HepG2 (cell line): ENCODE data around the gene TNFRSF25. TPM values are rescaled to one million over a fixed set of nuclear protein-coding genes. Genes with fewer than 3 reads are reported as not detected.

Source experiments
- ATF4 ChIP-seq, 2 experiments: fragments of 450-650 bp in 1 of 2; sonication (generic) in 1 of 2; formaldehyde crosslinking; IDR thresholded peaks; 2 replicates each; pipeline versions ENCODE4 v1.5.0 to v1.8.0; 2020 to 2022; ENCODE audit warnings: mild to moderate bottlenecking in 1 of 2, missing genetic modification reagents in 1 of 2
- ATF7-NPFF ChIP-seq: sonication (generic); formaldehyde crosslinking; IDR thresholded peaks from 2 replicates; pipeline ENCODE4 v1.8.1; 2023; ENCODE audit warnings: mild to moderate bottlenecking, low read depth, missing genetic modification reagents, moderate library complexity
- EED ChIP-seq: sonication (generic); formaldehyde crosslinking; IDR thresholded peaks from 2 replicates; pipeline ENCODE4 v1.5.0; 2020; ENCODE audit warnings: mild to moderate bottlenecking, missing genetic modification reagents
- FOXA1 ChIP-seq, 2 experiments: fragments of 450-650 bp in 1 of 2; sonication (generic) in 1 of 2; formaldehyde crosslinking in 1 of 2; IDR thresholded peaks; 2 replicates each; pipeline versions ENCODE4 v1.4.0 to v1.6.1; 2016 to 2020; ENCODE audit warnings: missing genetic modification reagents in 1 of 2
- FOXA3 ChIP-seq: IDR thresholded peaks from 2 replicates; pipeline ENCODE4 v1.6.1; 2016; ENCODE audit warnings: missing genetic modification reagents, missing compliant biosample characterization
- HMGA1 ChIP-seq: sonication (generic); formaldehyde crosslinking; conservative IDR thresholded peaks from 2 replicates; pipeline ENCODE4 v1.4.0; 2020; ENCODE audit warnings: missing genetic modification reagents
- MAFF ChIP-seq: IDR thresholded peaks from 2 replicates; pipeline ENCODE4 v1.6.1; 2011; ENCODE audit warnings: low read depth, low read length, improper control_type of control experiment
- MEIS1 ChIP-seq: sonication (generic); formaldehyde crosslinking; IDR thresholded peaks from 2 replicates; pipeline ENCODE4 v1.9.0; 2021; ENCODE audit warnings: mild to moderate bottlenecking, missing genetic modification reagents, moderate library complexity, borderline replicate concordance
- MLX ChIP-seq: IDR thresholded peaks from 2 replicates; pipeline ENCODE4 v1.6.1; 2016
- NR2C2 ChIP-seq: sonication (generic); formaldehyde crosslinking; IDR thresholded peaks from 2 replicates; pipeline ENCODE4 v1.4.0; 2020; ENCODE audit warnings: missing genetic modification reagents, mild to moderate bottlenecking, moderate library complexity, borderline replicate concordance
- PCBP1 ChIP-seq: fragments of 200-400 bp; formaldehyde crosslinking; IDR thresholded peaks from 2 replicates; pipeline ENCODE4 v1.6.1; 2017; ENCODE audit warnings: mild to moderate bottlenecking, low read depth, low read length, borderline replicate concordance
- RFXAP ChIP-seq: sonication (generic); formaldehyde crosslinking; IDR thresholded peaks from 2 replicates; pipeline ENCODE4 v1.4.0; 2020; ENCODE audit warnings: missing genetic modification reagents, borderline replicate concordance
- SNAPC2 ChIP-seq: sonication (generic); formaldehyde crosslinking; IDR thresholded peaks from 2 replicates; pipeline ENCODE4 v1.8.1; 2022; ENCODE audit warnings: mild to moderate bottlenecking, missing genetic modification reagents
- TOPORS ChIP-seq: sonication (generic); formaldehyde crosslinking; IDR thresholded peaks from 2 replicates; pipeline ENCODE4 v1.8.0; 2023; ENCODE audit warnings: mild to moderate bottlenecking, missing genetic modification reagents
- ZBTB20 ChIP-seq: sonication (generic); formaldehyde crosslinking; IDR thresholded peaks from 2 replicates; pipeline ENCODE4 v1.8.1; 2023; ENCODE audit warnings: missing genetic modification reagents, low read depth, mild to moderate bottlenecking, borderline replicate concordance
- ZBTB7B ChIP-seq: sonication (generic); formaldehyde crosslinking; IDR thresholded peaks from 2 replicates; pipeline ENCODE4 v1.4.0; 2020; ENCODE audit warnings: missing genetic modification reagents
- ZFP1 ChIP-seq: IDR thresholded peaks from 2 replicates; pipeline ENCODE4 v1.6.1; 2016
- ZMYM3 ChIP-seq: sonication (generic); formaldehyde crosslinking; IDR thresholded peaks from 2 replicates; pipeline ENCODE4 v1.5.1; 2020; ENCODE audit warnings: mild to moderate bottlenecking, missing genetic modification reagents
- ZNF230 ChIP-seq: sonication (generic); formaldehyde crosslinking; IDR thresholded peaks from 2 replicates; pipeline ENCODE4 v1.4.0; 2020; ENCODE audit warnings: mild to moderate bottlenecking, missing genetic modification reagents
- ZNF232 ChIP-seq: sonication (generic); formaldehyde crosslinking; IDR thresholded peaks from 2 replicates; pipeline ENCODE4 v1.4.0; 2020; ENCODE audit warnings: missing genetic modification reagents, borderline replicate concordance
- ZNF263 ChIP-seq: sonication (generic); formaldehyde crosslinking; IDR thresholded peaks from 2 replicates; pipeline ENCODE4 v1.4.0; 2020; ENCODE audit warnings: missing genetic modification reagents
- ZNF276 ChIP-seq: sonication (generic); formaldehyde crosslinking; IDR thresholded peaks from 2 replicates; pipeline ENCODE4 v1.4.0; 2020; ENCODE audit warnings: mild to moderate bottlenecking, low read depth, missing genetic modification reagents
- ZNF317 ChIP-seq: sonication (generic); formaldehyde crosslinking; IDR thresholded peaks from 2 replicates; pipeline ENCODE4 v1.5.0; 2020; ENCODE audit warnings: mild to moderate bottlenecking, missing genetic modification reagents
- ZNF354B ChIP-seq: sonication (generic); formaldehyde crosslinking; IDR thresholded peaks from 2 replicates; pipeline ENCODE4 v1.8.0; 2022; ENCODE audit warnings: mild to moderate bottlenecking, missing genetic modification reagents
- ZNF777 ChIP-seq: sonication (generic); formaldehyde crosslinking; IDR thresholded peaks from 2 replicates; pipeline ENCODE4 v1.4.0; 2020; ENCODE audit warnings: missing genetic modification reagents
- ZNF781 ChIP-seq: sonication (generic); formaldehyde crosslinking; IDR thresholded peaks from 2 replicates; pipeline ENCODE4 v1.5.1; 2020; ENCODE audit warnings: borderline replicate concordance, mild to moderate bottlenecking, missing genetic modification reagents; ENCODE audit errors: not compliant biosample characterization
- ZSCAN29 ChIP-seq: sonication (generic); formaldehyde crosslinking; conservative IDR thresholded peaks from 2 replicates; pipeline ENCODE4 v1.4.0; 2020; ENCODE audit warnings: mild to moderate bottlenecking, missing genetic modification reagents
- polyA plus RNA-seq, 8 experiments: library from polyadenylated mRNA; depleted of rRNA in 3 of 8; stranded (reverse) in 7 of 8; unstranded in 1 of 8; fragments of >200 nt; fragmentation: Illumina TruSeq in 4 of 8; extraction: Trizol in 4 of 8; gene quantifications; 2 replicates each; pipeline versions ENCODE4 v1.2.1 to v1.2.3, GENCODE V29; 2011 to 2016; ENCODE audit warnings: low read depth in 4 of 8, missing spikeins in 1 of 8, mixed read lengths in 1 of 8; ENCODE audit not compliant: insufficient read depth in 1 of 8
- total RNA-seq, 5 experiments: library from RNA; depleted of rRNA; stranded (reverse); fragments of >200 nt; fragmentation: Illumina TruSeq; extraction: Trizol; gene quantifications; 2 replicates each; pipeline ENCODE4 v1.2.3, GENCODE V29; 2016; ENCODE audit warnings: low read depth in 1 of 5

Gene TNFRSF25
- total and polyA plus RNA-seq, 2 of the 13 experiments (the other 11 are each of a cell fraction or from before 2014, with no cell fraction given), result 1.4 to 1.5 TPM

GRCh38 chr1:6490181-6491080, 24.5 kb upstream of the TNFRSF25 start (continued):
- TF ChIP-seq ZMYM3 (peak; percentile 27; the same call in 1 of the 2 replicates), FOXA3 (CRISPR knock-in tag) (peak; percentile 20; the same call in 1 of the 2 replicates), ZNF777 (CRISPR knock-in tag) (peak; percentile 70), ATF4 (CRISPR knock-in tag; IDR thresholded peaks at IDR 0.05) (0 out of 4 replicates have a peak, but pooled peaks of 1 of the 2 experiments have one; percentile 8), MEIS1 (CRISPR knock-in tag) (peak; percentile 61; the same call in 1 of the 2 replicates), ZNF232 (CRISPR knock-in tag) (0 out of 2 replicates have a peak, but pooled peaks have one; percentile 50), ZFP1 (CRISPR knock-in tag) (no peak), EED (CRISPR knock-in tag) (peak; percentile 73; the same call in 1 of the 2 replicates), ZNF781 (CRISPR knock-in tag) (no peak), HMGA1 (CRISPR knock-in tag) (no peak), FOXA1 (IDR thresholded peaks at IDR 0.05) (no peak), FOXA1 (CRISPR knock-in tag; IDR thresholded peaks at IDR 0.05) (no peak), ZNF263 (CRISPR knock-in tag) (peak; percentile 14; the same call in 1 of the 2 replicates), ZNF230 (peak; percentile 55; the same call in 1 of the 2 replicates), NR2C2 (CRISPR knock-in tag) (peak; percentile 44; the same call in 1 of the 2 replicates), ZNF276 (0 out of 2 replicates have a peak, but pooled peaks have one; percentile 70), ZSCAN29 (peak; percentile 70), ZNF354B (CRISPR knock-in tag) (peak; percentile 27; the same call in 1 of the 2 replicates), SNAPC2 (CRISPR knock-in tag) (0 out of 2 replicates have a peak, but pooled peaks have one; percentile 50), PCBP1 (0 out of 2 replicates have a peak, but pooled peaks have one; percentile 17), RFXAP (CRISPR knock-in tag) (0 out of 2 replicates have a peak, but pooled peaks have one; percentile 34), ATF7-NPFF (CRISPR knock-in tag) (peak; percentile 63; the same call in 1 of the 2 replicates), ZBTB7B (CRISPR knock-in tag) (peak; percentile 78; the same call in 1 of the 2 replicates), TOPORS (CRISPR knock-in tag) (peak; percentile 59; the same call in 1 of the 2 replicates), MAFF (peak; percentile 1; the same call in 1 of the 2 replicates), ZBTB20 (CRISPR knock-in tag) (no peak), ZNF317 (CRISPR knock-in tag) (no peak), MLX (CRISPR knock-in tag) (no peak)
